C4-2B (cell line): ENCODE measurements around the gene MED15.

ENCODE experiments used
- CTCF ChIP-seq: fragments of 450-650 bp; conservative IDR thresholded peaks from 2 replicates; pipeline ENCODE4 v1.5.1; 2017; ENCODE audit warnings: mild to moderate bottlenecking
- ZFX ChIP-seq: fragments of 450-650 bp; IDR thresholded peaks from 2 replicates; pipeline ENCODE4 v1.6.1; 2017

GRCh38 chr22:20537325-20537756 is 29.9 kb downstream of the MED15 start:
- TF ChIP-seq CTCF (no peak), ZFX (no peak)
